ENCODE results near the gene PDCD1LG2. TPM values are rescaled to one million over a fixed set of nuclear protein-coding genes. Genes with fewer than 3 reads are reported as not detected.

PDCD1LG2 gene
- total RNA-seq, 6 experiments from 2014 or later = 0.49 to 2.4 (median 1.1) TPM

- H3K36me3 ChIP-seq = peaks cover 0 to 2% (median 0%) of the 10 kb centered on the region in 4 donors
- TF ChIP-seq CTCF (IDR thresholded peaks at IDR 0.05) (no peak), POLR2A (IDR thresholded peaks at IDR 0.05) (no peak)
- WGBS (ENCODE audit: insufficient coverage, low coverage, low lambda C conversion rate, missing lambda C conversion rate) = 43% methylated on average over 1 of the region's 1 CpG
- no peaks in the 10 kb centered on the region for H3K27me3 ChIP-seq
- H3K4me3 ChIP-seq = no peak overlapping the region
- H3K4me1 ChIP-seq = no peaks in the 10 kb centered on the region
- H3K9me3 ChIP-seq = no peaks in the 10 kb centered on the region
- DNase-seq = no peak
- H3K27ac ChIP-seq = no peak overlapping the region
- intact Hi-C loops (cut with DNase I) = no loop called here
- ATAC-seq = no peak
Observed at GRCh38 chr9:5569891-5570290, 59.6 kb downstream of the PDCD1LG2 start.

DNA sequence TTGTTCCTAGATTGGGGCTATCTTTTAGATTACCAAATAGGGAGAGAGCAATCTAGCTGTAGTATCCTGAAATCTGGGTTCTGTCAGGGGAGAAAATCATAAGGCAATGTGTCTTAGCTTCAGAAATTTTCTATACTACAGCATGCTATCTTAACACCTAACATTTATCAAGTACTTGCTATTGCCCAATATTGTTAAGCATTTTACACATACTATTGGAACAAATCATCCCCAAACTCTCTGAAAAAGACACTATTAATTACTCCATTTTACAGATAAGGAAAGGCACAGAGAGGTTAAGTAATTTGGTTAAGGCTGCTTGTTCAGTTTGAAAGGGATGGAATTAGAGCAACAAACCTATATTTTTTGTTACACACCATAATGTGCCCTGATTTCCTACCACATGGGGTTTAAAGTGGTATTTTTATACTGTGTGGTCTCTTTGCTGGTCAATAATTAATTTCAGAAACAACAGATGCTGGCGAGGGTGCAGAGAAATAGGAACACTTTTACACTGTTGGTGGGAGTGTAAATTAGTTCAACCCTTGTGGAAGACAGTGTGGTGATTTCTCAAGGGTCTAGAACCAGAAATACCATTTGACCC is 61.4 kb downstream of the PDCD1LG2 start:
- DNase-seq (no peak), ATAC-seq (no peak)
- TF ChIP-seq CTCF (IDR thresholded peaks at IDR 0.05) = no peak
- no peak for TF ChIP-seq POLR2A (IDR thresholded peaks at IDR 0.05)
- Histone ChIP-seq H3K4me1 (no peaks in the 10 kb centered on the region), H3K27ac (no peak overlapping the region), H3K27me3 (no peaks in the 10 kb centered on the region), H3K4me3 (no peak overlapping the region), H3K36me3 (peaks cover 0 to 2% (median 0%) of the 10 kb centered on the region in 4 donors), H3K9me3 (no peaks in the 10 kb centered on the region)
- intact Hi-C loops (cut with DNase I) = no loop called here
- 85% methylated on average over 1 of the region's 1 CpG for WGBS (ENCODE audit: insufficient coverage, low coverage, low lambda C conversion rate, missing lambda C conversion rate)

GRCh38 chr9:5574097-5574496 is 63.8 kb downstream of the PDCD1LG2 start:
- TF ChIP-seq POLR2A (IDR thresholded peaks at IDR 0.05) = no peak
- no peak for TF ChIP-seq CTCF (IDR thresholded peaks at IDR 0.05)
- ATAC-seq = no peak
- H3K36me3 ChIP-seq = peaks cover 0 to 2% (median 0%) of the 10 kb centered on the region in 4 donors
- H3K27ac ChIP-seq = no peak overlapping the region
- no peak overlapping the region for H3K4me3 ChIP-seq
- no peaks in the 10 kb centered on the region for H3K4me1 ChIP-seq
- intact Hi-C loops (cut with DNase I) = no loop called here
- H3K9me3 ChIP-seq = no peaks in the 10 kb centered on the region
- 97% methylated on average over 6 of the region's 6 CpGs for WGBS (ENCODE audit: insufficient coverage, low coverage, low lambda C conversion rate, missing lambda C conversion rate)
- H3K27me3 ChIP-seq = no peaks in the 10 kb centered on the region
- no peak for DNase-seq

- TF ChIP-seq POLR2A (IDR thresholded peaks at IDR 0.05) (no peak), CTCF (IDR thresholded peaks at IDR 0.05) (no peak)
- 56% methylated on average over 1 of the region's 2 CpGs for WGBS (ENCODE audit: insufficient coverage, low coverage, low lambda C conversion rate, missing lambda C conversion rate)
- Histone ChIP-seq H3K4me1 (no peaks in the 10 kb centered on the region), H3K4me3 (no peak overlapping the region), H3K9me3 (no peaks in the 10 kb centered on the region), H3K36me3 (peaks cover 0 to 2% (median 0%) of the 10 kb centered on the region in 4 donors), H3K27ac (no peak overlapping the region), H3K27me3 (no peaks in the 10 kb centered on the region)
- ATAC-seq (no peak), DNase-seq (no peak)
- intact Hi-C loops (cut with DNase I) = no loop called here
Observed at GRCh38 chr9:5575000-5575399, 64.7 kb downstream of the PDCD1LG2 start.

All from right lobe of liver (tissue), 6 donors.